ENCODE data around the gene C4BPB. TPM values are rescaled to one million over a fixed set of nuclear protein-coding genes. Genes with fewer than 3 reads are reported as not detected.

Gene C4BPB
- total RNA-seq, 2 experiments from 2014 or later = not detected

DNA sequence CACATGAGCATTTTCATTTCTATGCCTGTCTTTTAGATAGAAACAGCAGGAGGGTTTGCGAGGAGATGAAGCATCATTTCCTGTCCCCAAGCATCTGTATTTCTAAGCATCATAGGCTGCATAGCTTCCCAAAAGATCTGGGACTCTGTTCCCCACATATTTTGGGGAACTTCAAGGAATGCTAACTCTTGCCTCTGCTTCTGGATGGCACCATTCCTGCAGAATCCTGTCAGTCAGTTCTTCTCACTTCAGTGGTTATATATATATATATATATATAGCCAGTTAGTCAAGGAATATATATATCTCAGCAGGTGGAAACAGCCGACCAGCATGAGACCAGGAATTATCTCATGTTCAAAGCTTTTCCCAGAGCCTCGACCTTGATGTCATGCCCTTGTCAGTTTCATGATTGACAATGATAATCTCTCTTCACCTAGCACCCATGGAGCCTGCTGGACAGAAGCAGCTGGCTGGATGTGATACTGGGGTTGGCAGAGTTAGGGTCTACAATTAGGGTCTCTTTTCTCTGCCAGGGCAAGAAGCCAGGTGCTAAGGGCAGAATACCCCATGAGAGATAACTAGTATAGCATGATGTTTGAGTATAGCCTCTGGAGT, 33.2 kb upstream of the C4BPB start:
- no peaks in the 10 kb centered on the region for H4K20me1 ChIP-seq (ENCODE audit: insufficient read depth, low read length)
- ChIA-PET CTCF (ENCODE audit: unreplicated experiment) (interaction anchor here (0.6 kb wide), 1 partner anchor 15 kb away, joined by 3 read pairs; no protein-coding TSS in a partner anchor), POLR2A (interaction anchor here (0.8 to 1.5 kb wide), 3 partner anchors 16 to 18 kb away, joined by 3 to 5 read pairs (median 3); no protein-coding TSS in a partner anchor)
- no peak for DNase-seq (ENCODE audit: low spot score)
- H3K4me2 ChIP-seq (ENCODE audit: low read length) = peak overlapping the region; percentile 94
- BruUV-seq (replicated peaks) = no TSS peak
- H3K4me1 ChIP-seq (ENCODE audit: insufficient read depth, low read length, poor library complexity, severe bottlenecking) = peaks cover 79% of the 10 kb centered on the region
- H2AFZ ChIP-seq (ENCODE audit: low read length) = no peak overlapping the region; the same call in 1 of the 2 replicates
- peak overlapping the region; percentile 78 for H3K27ac ChIP-seq (ENCODE audit: low read depth, low read length, poor library complexity, severe bottlenecking)
- intact Hi-C loops (cut with micrococcal nuclease; ENCODE audit: unreplicated experiment) = no loop called here
- H3K9me2 ChIP-seq (ENCODE audit: insufficient read depth, low read length) = no peaks in the 10 kb centered on the region
- peaks cover 8% of the 10 kb centered on the region for H3K79me2 ChIP-seq (ENCODE audit: insufficient read depth, low read depth, low read length)
- H3K4me3 ChIP-seq (ENCODE audit: low read depth, low read length, poor library complexity, severe bottlenecking) = peak overlapping the region; percentile 95
- no peaks in the 10 kb centered on the region for H3K9me3 ChIP-seq (ENCODE audit: low read length)
- no peak for TF ChIP-seq EZH2phosphoT487 (IDR thresholded peaks at IDR 0.05; ENCODE audit: borderline replicate concordance, low read depth, low read length)
- TF ChIP-seq, protein P1, sequence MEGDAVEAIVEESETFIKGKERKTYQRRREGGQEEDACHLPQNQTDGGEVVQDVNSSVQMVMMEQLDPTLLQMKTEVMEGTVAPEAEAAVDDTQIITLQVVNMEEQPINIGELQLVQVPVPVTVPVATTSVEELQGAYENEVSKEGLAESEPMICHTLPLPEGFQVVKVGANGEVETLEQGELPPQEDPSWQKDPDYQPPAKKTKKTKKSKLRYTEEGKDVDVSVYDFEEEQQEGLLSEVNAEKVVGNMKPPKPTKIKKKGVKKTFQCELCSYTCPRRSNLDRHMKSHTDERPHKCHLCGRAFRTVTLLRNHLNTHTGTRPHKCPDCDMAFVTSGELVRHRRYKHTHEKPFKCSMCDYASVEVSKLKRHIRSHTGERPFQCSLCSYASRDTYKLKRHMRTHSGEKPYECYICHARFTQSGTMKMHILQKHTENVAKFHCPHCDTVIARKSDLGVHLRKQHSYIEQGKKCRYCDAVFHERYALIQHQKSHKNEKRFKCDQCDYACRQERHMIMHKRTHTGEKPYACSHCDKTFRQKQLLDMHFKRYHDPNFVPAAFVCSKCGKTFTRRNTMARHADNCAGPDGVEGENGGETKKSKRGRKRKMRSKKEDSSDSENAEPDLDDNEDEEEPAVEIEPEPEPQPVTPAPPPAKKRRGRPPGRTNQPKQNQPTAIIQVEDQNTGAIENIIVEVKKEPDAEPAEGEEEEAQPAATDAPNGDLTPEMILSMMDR (conservative IDR thresholded peaks at IDR 0.05; ENCODE audit: low read length) = no peak
- H3K36me3 ChIP-seq (ENCODE audit: insufficient read depth, low read length) = no peaks in the 10 kb centered on the region

DNA sequence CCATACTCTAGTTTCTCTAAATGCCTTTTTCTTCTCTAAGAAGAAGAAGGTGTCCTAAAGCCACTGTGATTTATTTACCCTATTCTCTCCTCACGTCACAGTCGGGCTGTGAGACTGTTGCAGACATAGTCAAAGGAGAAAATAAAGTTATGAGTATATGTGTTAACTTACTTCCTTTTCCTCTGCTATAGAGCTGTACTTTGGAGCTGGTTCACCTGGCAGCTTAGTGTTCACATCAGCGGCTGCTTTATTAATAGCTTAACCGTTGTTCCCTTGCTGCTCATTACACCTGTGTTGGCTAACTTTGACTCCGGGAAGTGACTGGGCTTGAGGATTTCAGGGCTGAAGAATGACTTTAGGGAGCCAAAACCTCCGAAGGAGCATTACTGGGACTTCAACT, 32.0 kb upstream of the C4BPB start:
- Histone ChIP-seq H2AFZ (ENCODE audit: low read length) (peak overlapping the region; percentile 30; the same call in 1 of the 2 replicates), H3K9me3 (ENCODE audit: low read length) (no peaks in the 10 kb centered on the region), H3K4me2 (ENCODE audit: low read length) (peak overlapping the region; percentile 94), H3K36me3 (ENCODE audit: insufficient read depth, low read length) (peaks cover under 1% of the 10 kb centered on the region; the same call in 1 of the 2 replicates), H3K4me3 (ENCODE audit: low read depth, low read length, poor library complexity, severe bottlenecking) (peak overlapping the region; percentile 16), H3K27ac (ENCODE audit: low read depth, low read length, poor library complexity, severe bottlenecking) (peak overlapping the region; percentile 78), H3K79me2 (ENCODE audit: insufficient read depth, low read depth, low read length) (0 out of 2 replicates have a peak, but pooled peaks cover 5% of the 10 kb centered on the region), H3K4me1 (ENCODE audit: insufficient read depth, low read length, poor library complexity, severe bottlenecking) (peaks cover 72% of the 10 kb centered on the region), H3K9me2 (ENCODE audit: insufficient read depth, low read length) (no peaks in the 10 kb centered on the region), H4K20me1 (ENCODE audit: insufficient read depth, low read length) (no peaks in the 10 kb centered on the region)
- CTCF ChIA-PET (ENCODE audit: unreplicated experiment) = no interaction called here
- intact Hi-C loops (cut with micrococcal nuclease; ENCODE audit: unreplicated experiment) = no loop called here
- BruUV-seq (replicated peaks) = no TSS peak
- POLR2A ChIA-PET = interaction anchor here (1.4 to 1.5 kb wide), 3 partner anchors 11 to 17 kb away, joined by 3 to 5 read pairs (median 4); no protein-coding TSS in a partner anchor
- peak; percentile 54 for DNase-seq (ENCODE audit: low spot score)
- TF ChIP-seq EZH2phosphoT487 (IDR thresholded peaks at IDR 0.05; ENCODE audit: borderline replicate concordance, low read depth, low read length) = no peak
- TF ChIP-seq, protein P1 (conservative IDR thresholded peaks at IDR 0.05; ENCODE audit: low read length) = no peak

DNA sequence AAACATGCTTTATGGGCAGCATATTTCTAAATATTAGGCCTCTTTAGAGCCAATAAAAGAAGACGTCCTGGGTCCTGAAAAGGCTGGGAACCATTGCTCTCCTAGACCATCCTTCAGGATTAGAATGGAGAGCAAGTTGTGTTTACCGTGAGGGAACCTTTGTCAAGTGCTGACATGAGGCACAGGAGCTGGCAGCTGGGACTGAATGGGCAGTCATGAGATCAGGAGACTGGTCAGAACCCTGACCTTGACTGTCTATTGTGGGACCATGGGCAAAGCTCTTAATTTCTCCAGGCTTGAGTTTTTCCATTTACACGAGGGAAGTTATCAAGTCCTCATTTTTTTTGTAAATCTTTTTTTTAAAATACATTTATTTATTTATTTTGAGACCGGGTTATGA, 30.4 kb upstream of the C4BPB start:
- no TSS peak for BruUV-seq (replicated peaks)
- H3K4me3 ChIP-seq (ENCODE audit: low read depth, low read length, poor library complexity, severe bottlenecking) = no peak overlapping the region
- no peaks in the 10 kb centered on the region for H4K20me1 ChIP-seq (ENCODE audit: insufficient read depth, low read length)
- intact Hi-C loops (cut with micrococcal nuclease; ENCODE audit: unreplicated experiment) = no loop called here
- peak overlapping the region; percentile 31; the same call in 1 of the 2 replicates for H3K4me2 ChIP-seq (ENCODE audit: low read length)
- no peak for DNase-seq (ENCODE audit: low spot score)
- peaks cover 15% of the 10 kb centered on the region; the same call in 1 of the 2 replicates for H3K36me3 ChIP-seq (ENCODE audit: insufficient read depth, low read length)
- ChIA-PET CTCF (ENCODE audit: unreplicated experiment) (no interaction called here), POLR2A (interaction anchor here (0.5 to 1.2 kb wide), 3 partner anchors 20 to 408 kb away, joined by 3 read pairs; no protein-coding TSS in a partner anchor)
- no peaks in the 10 kb centered on the region for H3K9me2 ChIP-seq (ENCODE audit: insufficient read depth, low read length)
- no peaks in the 10 kb centered on the region for H3K9me3 ChIP-seq (ENCODE audit: low read length)
- H3K79me2 ChIP-seq (ENCODE audit: insufficient read depth, low read depth, low read length) = no peaks in the 10 kb centered on the region
- peaks cover 62% of the 10 kb centered on the region for H3K4me1 ChIP-seq (ENCODE audit: insufficient read depth, low read length, poor library complexity, severe bottlenecking)
- no peak for TF ChIP-seq EZH2phosphoT487 (IDR thresholded peaks at IDR 0.05; ENCODE audit: borderline replicate concordance, low read depth, low read length)
- TF ChIP-seq, protein P1 (conservative IDR thresholded peaks at IDR 0.05; ENCODE audit: low read length) = no peak
- H2AFZ ChIP-seq (ENCODE audit: low read length) = no peak overlapping the region
- peak overlapping the region; percentile 62 for H3K27ac ChIP-seq (ENCODE audit: low read depth, low read length, poor library complexity, severe bottlenecking)

Measured in OCI-LY7 (cell line).